Panc1 (cell line): ENCODE data around the gene NAA38.

ENCODE experiments used
- POLR2AphosphoS5 ChIP-seq: IDR thresholded peaks from 2 replicates; pipeline ENCODE4 v1.6.1; 2012; ENCODE audit warnings: mild to moderate bottlenecking, low read depth, low read length, moderate library complexity
- REST ChIP-seq, 2 experiments: IDR thresholded peaks; 2 replicates each; pipeline ENCODE4 v1.6.1; 2011 to 2012; ENCODE audit warnings: low read depth in 2 of 2, control low read depth in 1 of 2, low read length in 1 of 2, mild to moderate bottlenecking in 1 of 2, moderate library complexity in 1 of 2; ENCODE audit not compliant: insufficient read depth in 1 of 2
- SIN3A ChIP-seq: IDR thresholded peaks from 2 replicates; pipeline ENCODE4 v1.6.1; 2012; ENCODE audit warnings: low read depth, mild to moderate bottlenecking, low read length, moderate library complexity, borderline replicate concordance; ENCODE audit not compliant: insufficient read depth
- TCF7L2 ChIP-seq: IDR thresholded peaks from 2 replicates; pipeline ENCODE4 v1.6.1; 2011; ENCODE audit warnings: mild to moderate bottlenecking, low read depth, low read length, inconsistent platforms
- TF ChIP-seq, protein P1 (sequence below): fragments of 450-650 bp; IDR thresholded peaks from 2 replicates; pipeline ENCODE4 v1.5.1; 2017; ENCODE audit warnings: mild to moderate bottlenecking

- no peak; the same call in 1 of the 2 replicates for TF ChIP-seq POLR2AphosphoS5
- TF ChIP-seq REST (IDR thresholded peaks at IDR 0.05; ENCODE audit: insufficient read depth in 1 of 2, low read depth in 2 of 2, low read length in 1 of 2): no peak
- TF ChIP-seq, protein P1, sequence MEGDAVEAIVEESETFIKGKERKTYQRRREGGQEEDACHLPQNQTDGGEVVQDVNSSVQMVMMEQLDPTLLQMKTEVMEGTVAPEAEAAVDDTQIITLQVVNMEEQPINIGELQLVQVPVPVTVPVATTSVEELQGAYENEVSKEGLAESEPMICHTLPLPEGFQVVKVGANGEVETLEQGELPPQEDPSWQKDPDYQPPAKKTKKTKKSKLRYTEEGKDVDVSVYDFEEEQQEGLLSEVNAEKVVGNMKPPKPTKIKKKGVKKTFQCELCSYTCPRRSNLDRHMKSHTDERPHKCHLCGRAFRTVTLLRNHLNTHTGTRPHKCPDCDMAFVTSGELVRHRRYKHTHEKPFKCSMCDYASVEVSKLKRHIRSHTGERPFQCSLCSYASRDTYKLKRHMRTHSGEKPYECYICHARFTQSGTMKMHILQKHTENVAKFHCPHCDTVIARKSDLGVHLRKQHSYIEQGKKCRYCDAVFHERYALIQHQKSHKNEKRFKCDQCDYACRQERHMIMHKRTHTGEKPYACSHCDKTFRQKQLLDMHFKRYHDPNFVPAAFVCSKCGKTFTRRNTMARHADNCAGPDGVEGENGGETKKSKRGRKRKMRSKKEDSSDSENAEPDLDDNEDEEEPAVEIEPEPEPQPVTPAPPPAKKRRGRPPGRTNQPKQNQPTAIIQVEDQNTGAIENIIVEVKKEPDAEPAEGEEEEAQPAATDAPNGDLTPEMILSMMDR: no peak; the same call in 1 of the 2 replicates
- peak; percentile 42; the same call in 1 of the 2 replicates for TF ChIP-seq TCF7L2
- no peak for TF ChIP-seq SIN3A
Observed at GRCh38 chr17:7889166-7889955, 32.0 kb upstream of the NAA38 start.
